CD4-positive, alpha-beta T cell treated with Interferon alpha-2 for 1 hour (primary cell): ENCODE data around the gene ELL3.
A peak's percentile ranks its signal among the peaks of the same experiment; 100 is the strongest.
"Not testable (repeated sequence)": the region's sequence is repeated elsewhere in the genome, so short reads cannot be mapped to it uniquely, and the experiment has no call there.

ENCODE experiments used
- DNase-seq, 2 donors: peaks; one replicate each; pipeline ENCODE4 v3.0.0-alpha.2; 2020 to 2022

ELL3 gene

GRCh38 chr15:43789409-43789808 lies 12.6 kb upstream of the ELL3 start:
- no peak for DNase-seq

- DNase-seq = no peak
These were observed 2.2 kb upstream of the ELL3 start for GRCh38 chr15:43779016-43779415.

GRCh38 chr15:43777267-43777914 lies 625 bp upstream of the ELL3 start:
- DNase-seq = peak; percentile 79 to 87

GRCh38 chr15:43776101-43776717 lies 557 bp downstream of the ELL3 start:
- DNase-seq = peak in 1 of 2 donors; percentile 83

- DNase-seq = no peak
These were observed 1.3 kb downstream of the ELL3 start for GRCh38 chr15:43775411-43775965.

GRCh38 chr15:43774062-43774461 lies 2.7 kb downstream of the ELL3 start:
- no peak for DNase-seq

GRCh38 chr15:43772624-43773023 lies 4.1 kb downstream of the ELL3 start:
- DNase-seq = no peak

- DNase-seq = no peak
These were observed 5.0 kb downstream of the ELL3 start for GRCh38 chr15:43771816-43772215.

GRCh38 chr15:43769584-43770228 lies 7.1 kb downstream of the ELL3 start:
- DNase-seq = peak; percentile 61 to 72

GRCh38 chr15:43763819-43764446 lies 12.8 kb downstream of the ELL3 start:
- no peak for DNase-seq

GRCh38 chr15:43762824-43763223 lies 13.9 kb downstream of the ELL3 start:
- DNase-seq = no peak

- DNase-seq = no peak
These were observed 24.9 kb downstream of the ELL3 start for GRCh38 chr15:43751885-43752284.

- DNase-seq = peak; percentile 48 to 80
These were observed 26.9 kb downstream of the ELL3 start for GRCh38 chr15:43749690-43750345.

- peak in 1 of 2 donors; percentile 68 for DNase-seq
These were observed 28.4 kb downstream of the ELL3 start for GRCh38 chr15:43748376-43748775.

- peak; percentile 45 to 47 for DNase-seq
These were observed 29.9 kb downstream of the ELL3 start for GRCh38 chr15:43746903-43747309.

- peak; percentile 87 to 89 for DNase-seq
These were observed 30.4 kb downstream of the ELL3 start, which contains the start of gene PDIA3 for GRCh38 chr15:43746245-43746902. Gene PDIA3, plus strand, starts transcription at chr15:43746438. Its CDS starts 102 bp downstream, at chr15:43746540.

- no peak for DNase-seq
These were observed 41.4 kb downstream of the ELL3 start for GRCh38 chr15:43735416-43735815.

- DNase-seq = not testable (repeated sequence)
These were observed 48.6 kb downstream of the ELL3 start for GRCh38 chr15:43728053-43728725.

GRCh38 chr15:43726306-43726705 lies 50.5 kb downstream of the ELL3 start:
- DNase-seq = not testable (repeated sequence)

- DNase-seq = no peak
These were observed 53.6 kb downstream of the ELL3 start for GRCh38 chr15:43723151-43723550.
